Epithelial cell of proximal tubule (primary cell): ENCODE data around the gene PDXDC1. TPM values are rescaled to one million over a fixed set of nuclear protein-coding genes. Genes with fewer than 3 reads are reported as not detected.
A peak's percentile ranks its signal among the peaks of the same experiment; 100 is the strongest.
"Not testable (repeated sequence)": the region's sequence is repeated elsewhere in the genome, so short reads cannot be mapped to it uniquely, and the experiment has no call there.

Source experiments
- DNase-seq: peaks from one replicate; pipeline ENCODE4 v3.0.0-alpha.2; 2011; ENCODE audit warnings: low read depth
- H3K4me3 ChIP-seq: 2 replicates; pipeline ENCODE4 v1.5.1; 2011; ENCODE audit warnings: low read depth, mild to moderate bottlenecking, low read length
- CTCF ChIP-seq: conservative IDR thresholded peaks from 2 replicates; pipeline ENCODE4 v1.5.1; 2012; ENCODE audit warnings: low read depth, mild to moderate bottlenecking, low read length
- total RNA-seq: library from RNA; depleted of rRNA; stranded (reverse); fragments of >200 nt; gene quantifications from 2 replicates; pipeline ENCODE4 v1.2.3, GENCODE V29; 2015

PDXDC1 gene
- total RNA-seq, 1 donor from 2014 or later: 43.9 TPM

GRCh38 chr16:15071916-15072769 is 97.3 kb downstream of the PDXDC1 start:
- TF ChIP-seq CTCF: peak; percentile 30
- not testable (repeated sequence) for H3K4me3 ChIP-seq, DNase-seq

- no peak for DNase-seq
- H3K4me3 ChIP-seq: no peak overlapping the region
- TF ChIP-seq CTCF: no peak
Observed at GRCh38 chr16:15073101-15073500, 98.3 kb downstream of the PDXDC1 start.

- not testable (repeated sequence) for DNase-seq, H3K4me3 ChIP-seq
Observed at GRCh38 chr16:15076161-15076560, 101.3 kb downstream of the PDXDC1 start.

- not testable (repeated sequence) for H3K4me3 ChIP-seq, DNase-seq
Observed at GRCh38 chr16:15080883-15081282, 106.1 kb downstream of the PDXDC1 start.

- DNase-seq, H3K4me3 ChIP-seq: not testable (repeated sequence)
Observed at GRCh38 chr16:15082788-15083187, 108.0 kb downstream of the PDXDC1 start.

- TF ChIP-seq CTCF: peak; percentile 31
- DNase-seq, H3K4me3 ChIP-seq: not testable (repeated sequence)
Observed at GRCh38 chr16:15090663-15091269, 115.9 kb downstream of the PDXDC1 start.

GRCh38 chr16:15093571-15093954 is 118.7 kb downstream of the PDXDC1 start:
- DNase-seq: not testable (repeated sequence)

GRCh38 chr16:15093955-15094827 is 119.4 kb downstream of the PDXDC1 start, which contains the start of gene RRN3:
RRN3 (minus strand) TSS chr16:15094272; CDS start chr16:15094233, 39 bp downstream.
- DNase-seq: peak; percentile 41
- peak within 1 kb of the TSS; percentile 81 for H3K4me3 ChIP-seq

More at GRCh38 chr16:15093571-15093954, 118.7 kb downstream of the PDXDC1 start:
- peak overlapping the region; percentile 81 for H3K4me3 ChIP-seq

GRCh38 chr16:15096583-15096972 is 121.8 kb downstream of the PDXDC1 start:
- not testable (repeated sequence) for H3K4me3 ChIP-seq, DNase-seq

- DNase-seq, H3K4me3 ChIP-seq: not testable (repeated sequence)
Observed at GRCh38 chr16:15099366-15099909, 124.6 kb downstream of the PDXDC1 start.

GRCh38 chr16:15100372-15100987 is 125.7 kb downstream of the PDXDC1 start:
- not testable (repeated sequence) for DNase-seq, H3K4me3 ChIP-seq

- H3K4me3 ChIP-seq, DNase-seq: not testable (repeated sequence)
Observed at GRCh38 chr16:15127641-15128425, 153.0 kb downstream of the PDXDC1 start.

GRCh38 chr16:15130256-15130932 is 155.6 kb downstream of the PDXDC1 start:
- H3K4me3 ChIP-seq, DNase-seq: not testable (repeated sequence)
